Skin epidermis (tissue), 12 donors: ENCODE data around the gene DEDD.
A peak's percentile ranks its signal among the peaks of the same experiment; 100 is the strongest.

ENCODE experiments used
- H3K27ac ChIP-seq, 21 experiments: fragments of 200-600 bp; sonication (generic) in 11 of 21; one replicate each; pipeline ENCODE4 v1.5.0; 2020; ENCODE audit warnings: mild to moderate bottlenecking in 3 of 21, inconsistent platforms in 2 of 21, moderate library complexity in 2 of 21
- H3K4me3 ChIP-seq, 7 experiments: fragments of 200-600 bp; sonication (generic) in 2 of 7; one replicate each; pipeline ENCODE4 v1.5.0; 2020; ENCODE audit warnings: inconsistent platforms in 2 of 7, mild to moderate bottlenecking in 2 of 7, moderate library complexity in 1 of 7

DEDD gene

DNA sequence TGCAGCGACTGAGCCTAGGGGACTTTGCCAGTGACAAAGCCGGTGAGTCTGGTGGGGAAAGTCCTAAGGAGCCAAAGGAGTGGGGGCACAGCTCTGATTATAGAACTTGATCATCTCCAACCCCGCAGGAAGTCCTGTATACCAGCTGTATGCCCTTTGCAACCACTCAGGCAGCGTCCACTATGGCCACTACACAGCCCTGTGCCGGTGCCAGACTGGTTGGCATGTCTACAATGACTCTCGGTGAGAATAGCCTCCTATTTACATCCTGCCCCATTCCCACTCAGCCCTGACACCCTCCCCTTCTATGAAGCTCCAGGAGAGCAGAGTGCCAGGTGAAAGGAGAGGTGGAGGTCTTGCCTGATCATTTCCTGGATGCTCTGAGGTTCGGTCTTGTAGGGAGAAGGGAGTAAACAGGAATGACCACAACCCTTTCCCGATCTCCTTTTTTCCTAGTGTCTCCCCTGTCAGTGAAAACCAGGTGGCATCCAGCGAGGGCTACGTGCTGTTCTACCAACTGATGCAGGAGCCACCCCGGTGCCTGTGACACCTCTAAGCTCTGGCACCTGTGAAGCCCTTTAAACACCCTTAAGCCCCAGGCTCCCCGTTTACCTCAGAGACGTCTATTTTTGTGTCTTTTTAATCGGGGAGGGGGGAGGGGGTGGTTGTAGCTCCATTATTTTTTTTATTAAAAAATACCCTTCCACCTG is 32.6 kb upstream of the DEDD start:
- peak overlapping the region in 4 of 7 experiments; percentile 43 to 66 (median 60) for H3K4me3 ChIP-seq
- peak overlapping the region; percentile 37 to 94 (median 87) for H3K27ac ChIP-seq

DNA sequence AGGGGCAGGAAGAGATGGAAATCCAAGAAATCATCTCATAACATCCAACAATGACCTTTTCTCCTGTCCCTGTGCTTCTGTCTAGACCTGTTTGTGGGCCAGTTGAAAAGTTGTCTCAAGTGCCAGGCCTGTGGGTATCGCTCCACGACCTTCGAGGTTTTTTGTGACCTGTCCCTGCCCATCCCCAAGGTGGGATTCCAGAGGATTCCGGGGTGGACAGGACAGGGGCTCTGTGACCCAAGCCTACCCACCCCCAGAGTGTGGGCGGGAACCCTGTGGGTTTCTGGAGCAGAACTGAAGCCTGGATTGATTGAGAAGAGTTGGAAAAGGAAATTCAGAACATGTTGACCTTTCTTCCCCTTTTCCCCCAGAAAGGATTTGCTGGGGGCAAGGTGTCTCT is 31.3 kb upstream of the DEDD start:
- Histone ChIP-seq H3K27ac (peak overlapping the region in 3 of 21 experiments; percentile 3 to 94 (median 9)), H3K4me3 (no peak overlapping the region)

DNA sequence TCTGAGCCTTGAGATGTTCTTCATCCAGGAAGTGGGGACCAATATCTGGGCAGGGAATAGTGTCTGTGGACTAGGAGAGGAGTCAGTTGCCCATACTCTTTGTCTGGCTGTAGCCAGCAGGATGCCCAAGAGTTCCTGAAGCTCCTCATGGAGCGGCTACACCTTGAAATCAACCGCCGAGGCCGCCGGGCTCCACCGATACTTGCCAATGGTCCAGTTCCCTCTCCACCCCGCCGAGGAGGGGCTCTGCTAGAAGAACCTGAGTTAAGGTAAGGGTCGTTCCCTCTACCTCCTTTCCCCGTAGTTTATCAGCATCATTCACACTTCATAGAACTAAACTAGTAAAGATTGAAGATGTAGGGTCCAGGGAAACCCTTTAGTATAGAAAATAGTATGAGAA is 30.3 kb upstream of the DEDD start:
- Histone ChIP-seq H3K4me3 (no peak overlapping the region), H3K27ac (peak overlapping the region in 1 of 21 experiments; percentile 52)

DNA sequence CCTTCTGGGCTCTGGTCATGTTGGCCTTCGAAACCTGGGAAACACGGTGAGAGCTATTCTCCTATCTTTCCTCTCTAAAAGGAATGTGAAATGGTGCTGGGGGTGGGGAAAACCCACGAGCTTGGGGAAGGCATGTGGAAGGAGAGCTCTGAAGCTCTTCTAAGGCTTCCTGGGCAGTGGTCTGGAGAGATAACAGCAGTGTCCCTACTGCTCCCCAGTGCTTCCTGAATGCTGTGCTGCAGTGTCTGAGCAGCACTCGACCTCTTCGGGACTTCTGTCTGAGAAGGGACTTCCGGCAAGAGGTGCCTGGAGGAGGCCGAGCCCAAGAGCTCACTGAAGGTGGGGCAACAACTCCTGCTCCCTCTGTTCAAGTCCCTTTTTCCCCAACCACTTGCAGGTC is 29.6 kb upstream of the DEDD start:
- H3K4me3 ChIP-seq = no peak overlapping the region
- H3K27ac ChIP-seq = peak overlapping the region in 4 of 21 experiments; percentile 2 to 52 (median 14)

DNA sequence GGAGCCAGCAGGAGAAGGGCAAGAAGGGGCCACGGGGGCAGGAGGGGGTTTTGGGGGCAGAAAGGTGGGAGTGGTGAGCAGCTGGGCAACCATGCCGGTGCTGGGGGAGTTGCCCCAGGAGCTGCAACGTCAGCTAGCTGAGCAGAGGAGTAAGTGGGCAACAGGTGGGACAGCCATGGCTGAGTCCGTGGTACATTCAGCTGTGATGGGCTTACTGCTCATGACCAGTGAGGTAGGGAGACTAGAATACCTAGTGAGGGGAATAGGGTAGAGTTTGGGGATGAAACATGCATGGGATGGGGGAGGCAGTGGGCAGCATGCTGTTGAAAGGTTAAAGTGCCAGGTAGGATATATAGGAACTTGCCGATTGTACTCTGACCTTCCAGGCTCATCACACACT is 29.2 kb upstream of the DEDD start:
- H3K27ac ChIP-seq = peak overlapping the region in 5 of 21 experiments; percentile 2 to 44 (median 17)

DNA sequence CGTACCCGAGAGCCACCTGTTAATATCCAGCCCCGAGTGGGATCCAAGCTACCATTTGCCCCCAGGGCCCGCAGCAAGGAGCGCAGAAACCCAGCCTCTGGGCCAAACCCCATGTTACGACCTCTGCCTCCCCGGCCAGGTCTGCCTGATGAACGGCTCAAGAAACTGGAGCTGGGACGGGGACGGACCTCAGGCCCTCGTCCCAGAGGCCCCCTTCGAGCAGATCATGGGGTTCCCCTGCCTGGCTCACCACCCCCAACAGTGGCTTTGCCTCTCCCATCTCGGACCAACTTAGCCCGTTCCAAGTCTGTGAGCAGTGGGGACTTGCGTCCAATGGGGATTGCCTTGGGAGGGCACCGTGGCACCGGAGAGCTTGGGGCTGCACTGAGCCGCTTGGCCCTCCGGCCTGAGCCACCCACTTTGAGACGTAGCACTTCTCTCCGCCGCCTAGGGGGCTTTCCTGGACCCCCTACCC is 28.2 kb upstream of the DEDD start:
- Histone ChIP-seq H3K27ac (peak overlapping the region in 4 of 21 experiments; percentile 10 to 95 (median 69)), H3K4me3 (no peak overlapping the region)

More for the DNA sequence above, 29.2 kb upstream of the DEDD start:
- no peak overlapping the region for H3K4me3 ChIP-seq

DNA sequence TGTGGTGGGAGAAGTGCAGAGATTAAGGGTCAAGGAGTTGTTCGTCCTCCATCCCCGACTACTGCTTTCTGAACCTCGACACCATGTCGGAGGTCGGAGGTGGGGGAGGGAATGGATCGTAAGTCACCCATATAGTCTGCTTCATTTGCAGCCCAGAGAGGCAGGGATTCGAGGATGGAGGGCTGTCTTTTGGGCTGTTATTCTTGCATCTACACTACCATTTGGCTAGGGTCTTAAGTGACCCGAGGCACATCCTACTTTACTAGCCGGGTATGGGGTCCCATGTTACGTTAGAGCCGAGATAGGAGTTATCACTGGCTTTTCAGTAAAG is 27.4 kb upstream of the DEDD start:
- Histone ChIP-seq H3K4me3 (peak overlapping the region; percentile 70 to 99 (median 92)), H3K27ac (peak overlapping the region in 20 of 21 experiments; percentile 77 to 98 (median 96))

DNA sequence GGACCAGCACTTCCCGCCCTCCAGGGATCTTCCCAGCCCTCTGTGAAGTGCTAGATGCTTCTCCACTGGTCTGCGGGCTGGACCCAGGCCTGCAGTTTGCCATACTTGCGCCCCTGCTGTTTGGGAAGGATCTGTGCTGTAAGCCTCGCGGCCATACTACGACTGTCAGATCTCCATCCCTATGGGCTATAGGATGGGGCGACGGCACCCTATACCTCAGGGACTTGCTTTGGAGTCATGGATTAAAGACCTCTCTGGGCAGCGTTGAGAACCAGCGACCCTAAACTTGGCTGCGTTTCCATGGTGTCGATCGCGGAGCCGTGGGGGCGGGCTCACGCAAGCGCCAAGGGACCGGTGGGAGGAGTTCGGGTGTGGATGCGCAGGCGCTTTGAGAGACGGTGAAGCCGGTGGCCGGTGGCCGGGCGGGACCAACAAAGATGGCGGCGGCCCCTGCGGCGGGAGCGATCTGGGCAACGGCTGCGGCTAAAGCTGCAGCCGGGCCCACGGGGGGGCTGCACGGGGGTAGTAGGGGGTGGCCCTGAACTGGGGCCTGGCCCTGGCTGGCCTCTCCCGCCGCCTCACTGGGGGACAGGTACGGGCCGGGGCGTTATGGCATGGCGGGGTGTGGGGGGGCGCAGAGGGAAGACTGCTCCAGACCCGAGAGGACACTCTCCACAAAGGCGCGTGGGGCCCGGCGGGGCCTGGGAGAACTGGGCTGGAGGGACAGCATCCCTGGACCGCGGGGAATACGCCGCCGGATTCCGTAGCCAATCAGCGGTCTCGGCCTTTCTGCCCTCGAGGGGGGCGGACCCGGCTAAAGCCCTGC is 26.8 kb upstream of the DEDD start, which contains the start of gene USP21:
TSS of gene USP21 (plus strand) at position 414 of the 826 bp plus-strand sequence. CDS start 1,141 bp downstream, outside the sequence.
- Histone ChIP-seq H3K4me3 (peak within 1 kb of the TSS; percentile 70 to 99 (median 92)), H3K27ac (peak within 1 kb of the TSS; percentile 63 to 98 (median 95))

DNA sequence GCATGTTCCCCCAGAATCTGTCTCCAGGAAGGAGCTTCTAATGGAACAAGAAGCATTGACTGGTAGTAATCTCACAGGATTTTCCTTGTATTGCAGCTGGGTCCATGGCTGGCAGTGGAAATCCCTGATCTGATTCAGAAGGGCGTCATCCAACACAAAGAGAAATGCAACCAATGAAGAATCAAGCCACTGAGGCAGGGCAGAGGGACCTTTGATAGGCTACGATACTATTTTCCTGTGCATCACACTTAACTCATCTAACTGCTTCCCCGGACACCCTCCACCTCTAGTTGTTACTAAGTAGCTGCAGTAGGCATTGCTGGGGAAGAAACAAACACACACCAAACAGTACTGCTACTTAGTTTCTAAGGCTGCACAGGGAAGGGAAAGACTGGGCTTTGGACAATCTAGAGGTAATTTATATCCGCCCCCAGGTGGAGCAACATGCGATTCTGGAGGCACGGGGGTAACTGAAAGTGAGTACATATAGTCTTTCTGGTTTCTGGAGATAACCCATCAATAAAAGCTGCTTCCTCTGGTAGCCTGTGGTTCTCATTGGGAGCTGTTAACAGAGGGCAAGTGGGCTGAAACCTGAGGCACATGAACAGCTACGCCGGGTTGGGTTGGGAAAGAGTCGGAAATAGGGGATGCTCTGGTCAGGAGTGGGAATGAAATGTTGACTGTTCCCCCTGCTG is 26.0 kb upstream of the DEDD start:
- Histone ChIP-seq H3K4me3 (peak overlapping the region in 5 of 7 experiments; percentile 70 to 99 (median 86)), H3K27ac (peak overlapping the region in 20 of 21 experiments; percentile 77 to 98 (median 96))

DNA sequence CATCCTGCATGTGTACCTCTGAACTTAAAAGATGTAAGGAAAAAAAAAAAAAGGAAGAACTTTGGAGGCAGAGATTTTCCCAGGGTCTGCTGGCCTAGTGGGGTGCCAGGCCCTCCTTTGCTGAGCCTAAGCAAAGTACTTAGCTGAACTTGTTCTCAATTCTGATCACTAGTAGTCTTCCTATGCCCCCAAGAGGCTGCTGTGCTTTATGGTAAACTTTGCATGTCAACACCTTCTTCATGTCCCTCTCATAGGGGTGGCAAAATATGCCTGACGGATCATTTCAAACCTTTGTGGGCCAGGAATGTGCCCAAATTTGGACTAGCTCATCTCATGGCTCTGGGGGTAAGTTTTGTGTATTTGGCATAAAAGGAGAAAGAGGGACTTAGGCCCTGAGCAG is 25.4 kb upstream of the DEDD start:
- peak overlapping the region in 1 of 21 experiments; percentile 94 for H3K27ac ChIP-seq
- H3K4me3 ChIP-seq = no peak overlapping the region

DNA sequence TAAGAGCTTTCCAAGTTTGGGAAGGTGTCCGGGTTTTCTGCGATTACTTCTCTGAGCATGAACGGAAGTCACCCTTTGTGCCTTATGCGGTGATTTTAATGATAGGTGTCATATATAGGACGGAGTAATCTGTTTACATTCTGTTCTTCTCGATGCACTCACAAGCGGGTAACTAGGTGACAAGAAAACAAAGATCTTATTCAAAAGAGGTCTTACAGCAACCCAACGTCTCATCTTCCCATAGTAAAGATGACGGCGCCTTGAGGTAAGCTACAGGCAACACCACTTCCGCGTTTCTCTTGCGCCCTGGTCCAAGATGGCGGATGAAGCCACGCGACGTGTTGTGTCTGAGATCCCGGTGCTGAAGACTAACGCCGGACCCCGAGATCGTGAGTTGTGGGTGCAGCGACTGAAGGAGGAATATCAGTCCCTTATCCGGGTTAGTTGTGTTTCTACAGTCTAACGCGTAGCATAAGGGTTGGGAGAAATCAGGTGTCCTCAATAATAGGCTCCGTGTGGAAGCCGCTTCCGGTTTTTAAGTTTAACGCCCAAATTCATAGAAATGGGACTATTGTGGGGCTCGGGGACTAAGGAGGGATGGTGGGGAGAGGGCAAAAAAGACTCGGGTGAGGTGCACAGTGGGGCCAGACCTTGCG is 21.3 kb upstream of the DEDD start, which contains the start of gene UFC1:
TSS of gene UFC1 (plus strand) at position 297 of the 656 bp plus-strand sequence. CDS start at position 317, 20 bp downstream.
- Histone ChIP-seq H3K27ac (peak within 1 kb of the TSS; percentile 28 to 99 (median 95)), H3K4me3 (peak within 1 kb of the TSS; percentile 49 to 77 (median 69))

DNA sequence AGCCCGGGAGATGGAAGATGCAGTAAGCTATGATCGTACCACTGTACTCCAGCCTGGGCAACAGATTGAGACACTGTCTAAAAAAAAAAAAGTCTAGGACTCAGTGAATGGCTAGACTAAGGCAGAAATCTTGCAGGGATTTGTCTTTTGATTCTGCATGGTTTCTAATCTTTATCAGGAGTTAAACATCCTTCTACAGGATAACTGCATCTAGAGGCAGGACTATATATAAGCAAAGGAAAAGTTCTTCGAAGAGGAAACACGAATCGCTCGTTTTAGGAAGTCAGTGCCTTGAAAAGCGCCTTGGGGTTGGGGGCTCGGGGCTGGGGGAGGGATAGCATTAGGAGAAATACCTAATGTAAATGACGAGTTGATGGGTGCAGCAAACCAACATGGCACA is 20.7 kb upstream of the DEDD start:
- H3K27ac ChIP-seq = peak overlapping the region in 20 of 21 experiments; percentile 86 to 99 (median 95)
- peak overlapping the region; percentile 49 to 77 (median 69) for H3K4me3 ChIP-seq

DNA sequence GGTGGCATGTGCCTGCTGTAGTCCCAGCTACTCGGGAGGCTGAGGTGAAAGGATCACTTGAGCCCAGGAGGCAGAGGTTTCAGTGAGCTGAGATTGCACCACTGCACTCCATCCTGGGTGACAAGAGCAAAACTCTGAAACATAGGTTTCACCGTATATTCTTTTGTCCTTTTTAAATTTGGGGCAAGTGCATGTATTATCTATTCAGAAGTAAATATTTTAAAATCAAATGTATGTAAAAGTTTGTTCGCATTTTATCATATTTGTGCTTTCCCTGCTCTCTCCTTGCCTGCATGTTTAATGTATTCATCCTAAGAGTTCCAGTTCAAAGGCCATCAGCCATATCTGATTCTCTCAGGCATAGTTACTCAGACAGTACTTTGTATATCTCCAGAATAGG is 13.4 kb upstream of the DEDD start:
- Histone ChIP-seq H3K27ac (no peak overlapping the region), H3K4me3 (no peak overlapping the region)

DNA sequence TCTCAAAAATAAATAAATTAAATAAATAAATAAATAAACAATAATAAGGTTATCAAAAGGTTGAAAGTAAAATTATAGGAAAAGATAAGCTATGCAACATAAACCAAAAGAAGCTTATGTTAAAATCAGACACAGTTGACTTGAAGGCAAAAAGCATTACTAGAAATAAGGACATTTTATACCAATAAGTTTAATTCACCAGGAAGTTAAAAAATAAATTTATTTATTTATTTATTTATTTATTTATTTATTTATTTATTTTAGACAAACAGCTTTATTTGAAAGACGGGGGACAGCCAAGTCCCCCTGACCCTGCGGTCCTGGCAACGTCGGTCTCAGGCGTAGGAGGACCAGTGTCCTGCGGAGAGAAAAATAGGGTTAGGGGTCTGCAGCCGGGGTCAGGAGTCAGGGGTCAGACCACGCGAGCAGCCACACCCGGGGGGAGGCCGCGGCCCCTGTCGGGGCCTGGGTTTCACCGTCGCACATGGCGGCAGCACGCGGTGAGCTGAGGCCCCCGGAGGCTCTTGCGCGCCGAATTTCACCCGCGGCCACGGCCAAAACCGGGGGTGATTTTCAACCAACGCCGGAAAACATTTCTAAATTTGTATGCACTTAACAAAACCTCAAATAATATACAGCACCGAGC is 8.4 kb upstream of the DEDD start:
- Histone ChIP-seq H3K27ac (no peak overlapping the region), H3K4me3 (no peak overlapping the region)

DNA sequence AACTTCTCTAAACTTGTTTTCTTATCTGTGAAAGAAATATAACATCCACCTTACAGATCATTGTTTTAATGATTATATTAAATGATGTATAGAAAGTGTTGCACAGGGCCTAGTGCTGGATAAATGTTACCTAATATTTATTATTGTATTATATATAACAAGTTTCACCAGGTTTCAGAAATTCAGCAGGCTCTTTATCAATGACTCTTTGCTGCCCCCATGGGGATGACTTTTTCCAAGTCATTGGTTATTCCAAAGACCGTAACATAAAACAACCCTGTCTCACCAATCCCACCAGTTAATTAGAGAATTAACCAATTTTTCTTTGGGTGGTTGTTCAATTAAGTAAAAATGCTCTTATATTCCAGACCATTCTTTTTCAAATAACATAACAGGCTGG is 7.3 kb upstream of the DEDD start:
- H3K27ac ChIP-seq = no peak overlapping the region
- no peak overlapping the region for H3K4me3 ChIP-seq

DNA sequence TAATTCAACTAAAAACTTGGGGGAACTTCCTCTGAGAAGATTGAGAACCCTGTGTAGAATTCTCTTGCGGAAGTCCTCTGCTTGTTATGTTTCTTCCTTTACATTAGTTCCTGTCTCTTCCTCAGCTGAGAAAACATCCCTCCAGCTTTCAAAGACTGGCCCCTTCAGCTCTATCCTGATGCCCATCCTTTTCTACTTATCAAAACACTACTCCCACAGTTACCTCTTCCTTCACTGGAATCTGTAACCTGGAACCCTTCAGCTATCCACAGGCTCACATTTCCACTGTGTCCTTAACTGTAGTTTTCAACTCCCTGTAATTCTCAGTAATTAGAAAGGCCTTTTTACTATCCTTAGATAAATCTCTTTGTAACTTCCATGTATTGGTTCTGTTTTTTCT is 6.0 kb upstream of the DEDD start:
- Histone ChIP-seq H3K27ac (peak overlapping the region in 3 of 21 experiments; percentile 2 to 24 (median 18)), H3K4me3 (no peak overlapping the region)

DNA sequence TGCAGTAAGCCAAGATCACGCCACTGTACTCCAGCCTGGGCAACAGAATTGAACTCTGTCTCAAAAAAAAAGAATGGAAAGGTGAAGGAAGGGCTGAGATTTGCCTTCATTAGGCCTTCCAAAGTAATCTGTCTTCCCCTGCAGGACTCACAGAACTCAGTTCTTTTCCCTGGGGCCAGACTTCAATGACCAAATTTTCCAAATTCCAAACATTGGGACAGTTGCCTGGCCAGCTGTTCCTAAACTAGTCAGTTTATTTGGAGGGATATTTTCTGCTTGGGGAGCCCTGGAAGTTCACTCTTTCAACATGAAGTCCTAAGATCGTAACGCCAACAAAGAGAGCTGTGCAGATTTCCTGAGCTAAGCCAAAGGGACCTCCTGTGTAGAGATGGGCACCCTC is 5.4 kb upstream of the DEDD start:
- Histone ChIP-seq H3K27ac (peak overlapping the region in 1 of 21 experiments; percentile 17), H3K4me3 (no peak overlapping the region)

DNA sequence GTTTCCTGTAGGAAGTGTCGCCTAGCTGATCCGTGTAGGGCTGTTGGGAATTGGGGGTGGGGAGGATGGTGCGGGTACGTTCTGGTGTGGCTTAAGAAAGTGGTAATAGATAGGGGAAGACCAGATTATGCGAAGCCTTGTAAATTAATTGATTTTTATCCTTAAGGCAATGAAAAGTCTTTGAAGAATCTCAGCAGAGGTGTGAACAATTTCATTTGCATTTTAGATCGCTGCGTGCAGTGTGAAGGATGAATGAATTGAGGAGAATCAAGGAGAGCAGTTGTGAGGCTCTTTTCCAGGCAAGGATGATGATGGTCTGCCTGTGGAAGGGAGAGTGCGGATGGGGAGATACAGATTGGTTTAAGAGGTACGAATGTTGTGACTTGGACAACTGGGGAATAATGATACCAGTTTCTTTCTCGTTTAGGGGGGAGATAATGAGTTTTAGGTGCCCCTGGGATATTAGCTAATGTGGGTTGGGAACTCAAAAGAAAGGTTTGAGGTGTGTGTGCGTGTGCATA is 813 bp upstream of the DEDD start:
- H3K27ac ChIP-seq = peak overlapping the region; percentile 90 to 99 (median 97)
- H3K4me3 ChIP-seq = peak overlapping the region; percentile 58 to 81 (median 74)
